ENCODE data around the gene BTNL3.

DNA sequence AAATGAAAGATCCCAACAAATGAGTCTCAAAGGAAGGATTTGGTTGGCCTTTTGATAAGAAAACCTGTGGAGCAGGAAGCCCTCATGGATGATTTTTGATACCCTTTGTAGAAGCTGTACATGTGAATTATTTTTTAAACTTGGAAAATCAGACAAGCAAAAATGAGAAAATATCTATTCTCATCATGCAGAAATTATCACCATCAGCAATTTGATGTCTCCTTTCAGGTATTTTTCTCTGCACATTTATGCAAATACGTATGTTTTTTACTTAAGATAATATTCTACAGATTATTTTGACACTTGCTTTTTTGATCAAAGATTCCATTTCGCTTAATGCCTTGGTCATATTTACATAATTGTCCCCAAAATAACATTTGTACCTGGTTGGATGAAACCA is 58.6 kb downstream of the BTNL3 start:
- no peak for TF ChIP-seq NR2C2 (CRISPR knock-in tag; IDR thresholded peaks at IDR 0.05)
- TF ChIP-seq, protein P1, sequence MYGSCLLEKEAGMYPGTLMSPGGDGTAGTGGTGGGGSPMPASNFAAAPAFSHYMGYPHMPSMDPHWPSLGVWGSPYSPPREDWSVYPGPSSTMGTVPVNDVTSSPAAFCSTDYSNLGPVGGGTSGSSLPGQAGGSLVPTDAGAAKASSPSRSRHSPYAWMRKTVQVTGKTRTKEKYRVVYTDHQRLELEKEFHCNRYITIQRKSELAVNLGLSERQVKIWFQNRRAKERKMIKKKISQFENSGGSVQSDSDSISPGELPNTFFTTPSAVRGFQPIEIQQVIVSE (CRISPR knock-in tag; IDR thresholded peaks at IDR 0.05; ENCODE audit: borderline replicate concordance): no peak
- TF ChIP-seq, protein P2, sequence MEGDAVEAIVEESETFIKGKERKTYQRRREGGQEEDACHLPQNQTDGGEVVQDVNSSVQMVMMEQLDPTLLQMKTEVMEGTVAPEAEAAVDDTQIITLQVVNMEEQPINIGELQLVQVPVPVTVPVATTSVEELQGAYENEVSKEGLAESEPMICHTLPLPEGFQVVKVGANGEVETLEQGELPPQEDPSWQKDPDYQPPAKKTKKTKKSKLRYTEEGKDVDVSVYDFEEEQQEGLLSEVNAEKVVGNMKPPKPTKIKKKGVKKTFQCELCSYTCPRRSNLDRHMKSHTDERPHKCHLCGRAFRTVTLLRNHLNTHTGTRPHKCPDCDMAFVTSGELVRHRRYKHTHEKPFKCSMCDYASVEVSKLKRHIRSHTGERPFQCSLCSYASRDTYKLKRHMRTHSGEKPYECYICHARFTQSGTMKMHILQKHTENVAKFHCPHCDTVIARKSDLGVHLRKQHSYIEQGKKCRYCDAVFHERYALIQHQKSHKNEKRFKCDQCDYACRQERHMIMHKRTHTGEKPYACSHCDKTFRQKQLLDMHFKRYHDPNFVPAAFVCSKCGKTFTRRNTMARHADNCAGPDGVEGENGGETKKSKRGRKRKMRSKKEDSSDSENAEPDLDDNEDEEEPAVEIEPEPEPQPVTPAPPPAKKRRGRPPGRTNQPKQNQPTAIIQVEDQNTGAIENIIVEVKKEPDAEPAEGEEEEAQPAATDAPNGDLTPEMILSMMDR (IDR thresholded peaks at IDR 0.05): no peak
- TF ChIP-seq, protein P3, sequence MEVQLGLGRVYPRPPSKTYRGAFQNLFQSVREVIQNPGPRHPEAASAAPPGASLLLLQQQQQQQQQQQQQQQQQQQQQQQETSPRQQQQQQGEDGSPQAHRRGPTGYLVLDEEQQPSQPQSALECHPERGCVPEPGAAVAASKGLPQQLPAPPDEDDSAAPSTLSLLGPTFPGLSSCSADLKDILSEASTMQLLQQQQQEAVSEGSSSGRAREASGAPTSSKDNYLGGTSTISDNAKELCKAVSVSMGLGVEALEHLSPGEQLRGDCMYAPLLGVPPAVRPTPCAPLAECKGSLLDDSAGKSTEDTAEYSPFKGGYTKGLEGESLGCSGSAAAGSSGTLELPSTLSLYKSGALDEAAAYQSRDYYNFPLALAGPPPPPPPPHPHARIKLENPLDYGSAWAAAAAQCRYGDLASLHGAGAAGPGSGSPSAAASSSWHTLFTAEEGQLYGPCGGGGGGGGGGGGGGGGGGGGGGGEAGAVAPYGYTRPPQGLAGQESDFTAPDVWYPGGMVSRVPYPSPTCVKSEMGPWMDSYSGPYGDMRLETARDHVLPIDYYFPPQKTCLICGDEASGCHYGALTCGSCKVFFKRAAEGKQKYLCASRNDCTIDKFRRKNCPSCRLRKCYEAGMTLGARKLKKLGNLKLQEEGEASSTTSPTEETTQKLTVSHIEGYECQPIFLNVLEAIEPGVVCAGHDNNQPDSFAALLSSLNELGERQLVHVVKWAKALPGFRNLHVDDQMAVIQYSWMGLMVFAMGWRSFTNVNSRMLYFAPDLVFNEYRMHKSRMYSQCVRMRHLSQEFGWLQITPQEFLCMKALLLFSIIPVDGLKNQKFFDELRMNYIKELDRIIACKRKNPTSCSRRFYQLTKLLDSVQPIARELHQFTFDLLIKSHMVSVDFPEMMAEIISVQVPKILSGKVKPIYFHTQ (CRISPR knock-in tag; IDR thresholded peaks at IDR 0.05): no peak

Measured in WTC11 (cell line).